ENCODE measurements around the gene MRPL37. TPM values are rescaled to one million over a fixed set of nuclear protein-coding genes. Genes with fewer than 3 reads are reported as not detected.

The MRPL37 gene
- 42.6 and 52.7 TPM in 2 replicates for total RNA-seq

GRCh38 chr1:54199765-54200518 lies at the start of gene MRPL37, which contains the start of gene CYB5RL:
Gene MRPL37, plus strand, starts transcription at chr1:54200167. Its CDS starts 77 bp downstream, at chr1:54200244.
Gene CYB5RL, minus strand, starts transcription at chr1:54200030. Its CDS starts 4,414 bp downstream, at chr1:54195616.
- FAIRE-seq (no peak), DNase-seq (ENCODE audit: low read depth) (peak; percentile 94)
- Histone ChIP-seq H3K27me3 (ENCODE audit: control insufficient read depth, insufficient read depth, low read length) (no peaks in the 10 kb centered on the region), H3K4me3 (ENCODE audit: low read depth, low read length) (peak within 1 kb of the TSS; percentile 77), H3K36me3 (ENCODE audit: control insufficient read depth, insufficient read depth, low read length) (peaks cover 3% of the 10 kb centered on the region)
- TF ChIP-seq CTCF (IDR thresholded peaks at IDR 0.05; ENCODE audit: insufficient read depth, low read length, severe bottlenecking) = no peak

- no peak for DNase-seq (ENCODE audit: low read depth)
- H3K4me3 ChIP-seq (ENCODE audit: low read depth, low read length) = no peak overlapping the region
- TF ChIP-seq CTCF (IDR thresholded peaks at IDR 0.05; ENCODE audit: insufficient read depth, low read length, severe bottlenecking) = no peak
- H3K36me3 ChIP-seq (ENCODE audit: control insufficient read depth, insufficient read depth, low read length) = no peaks in the 10 kb centered on the region
- H3K27me3 ChIP-seq (ENCODE audit: control insufficient read depth, insufficient read depth, low read length) = no peaks in the 10 kb centered on the region
- no peak for FAIRE-seq
Measured at GRCh38 chr1:54151013-54151412, 49.0 kb upstream of the MRPL37 start.

GRCh38 chr1:54152696-54153095 lies 47.3 kb upstream of the MRPL37 start, which contains the start of gene CDCP2:
Gene CDCP2, minus strand, starts transcription at chr1:54153000. Its CDS starts 78 bp downstream, at chr1:54152922.
- no peaks in the 10 kb centered on the region for H3K27me3 ChIP-seq (ENCODE audit: control insufficient read depth, insufficient read depth, low read length)
- no peak for DNase-seq (ENCODE audit: low read depth)
- no peak for TF ChIP-seq CTCF (IDR thresholded peaks at IDR 0.05; ENCODE audit: insufficient read depth, low read length, severe bottlenecking)
- H3K36me3 ChIP-seq (ENCODE audit: control insufficient read depth, insufficient read depth, low read length) = no peaks in the 10 kb centered on the region
- no peak for FAIRE-seq
- no peak within 1 kb of the TSS for H3K4me3 ChIP-seq (ENCODE audit: low read depth, low read length)

- H3K4me3 ChIP-seq (ENCODE audit: low read depth, low read length) = no peak overlapping the region
- H3K36me3 ChIP-seq (ENCODE audit: control insufficient read depth, insufficient read depth, low read length) = no peaks in the 10 kb centered on the region
- DNase-seq (ENCODE audit: low read depth) = peak; percentile 69
- FAIRE-seq = no peak
- no peak for TF ChIP-seq CTCF (IDR thresholded peaks at IDR 0.05; ENCODE audit: insufficient read depth, low read length, severe bottlenecking)
- no peaks in the 10 kb centered on the region for H3K27me3 ChIP-seq (ENCODE audit: control insufficient read depth, insufficient read depth, low read length)
Measured at GRCh38 chr1:54153535-54154439, 46.2 kb upstream of the MRPL37 start.

GRCh38 chr1:54156201-54156600 lies 43.8 kb upstream of the MRPL37 start:
- no peak for DNase-seq (ENCODE audit: low read depth)
- no peak for TF ChIP-seq CTCF (IDR thresholded peaks at IDR 0.05; ENCODE audit: insufficient read depth, low read length, severe bottlenecking)
- Histone ChIP-seq H3K36me3 (ENCODE audit: control insufficient read depth, insufficient read depth, low read length) (no peaks in the 10 kb centered on the region), H3K27me3 (ENCODE audit: control insufficient read depth, insufficient read depth, low read length) (peaks cover 2% of the 10 kb centered on the region), H3K4me3 (ENCODE audit: low read depth, low read length) (no peak overlapping the region)
- no peak for FAIRE-seq

Data from bronchial epithelial cell (primary cell).